H1 (cell line): ENCODE measurements around the gene TTC21A. TPM values are rescaled to one million over a fixed set of nuclear protein-coding genes. Genes with fewer than 3 reads are reported as not detected.
A peak's percentile ranks its signal among the peaks of the same experiment; 100 is the strongest.

ENCODE experiments used
- CTCF ChIA-PET: fragments of 300-600 bp; sonication (Branson Sonifier 250); formaldehyde crosslinking; loops from one replicate; lab custom pipeline; 2021; ENCODE audit not compliant: partially characterized antibody; lab: Charles Lee
- POLR2A ChIA-PET: fragments of 300-600 bp; sonication (Branson Sonifier 250); formaldehyde crosslinking; loops from one replicate; lab custom pipeline; 2021; ENCODE audit warnings: inconsistent platforms; ENCODE audit not compliant: partially characterized antibody; lab: Charles Lee
- DNase-seq, 2 experiments: peaks; one replicate each; pipeline versions ENCODE4 v3.0.0 to v3.0.0-alpha.2; 2010 to 2022; ENCODE audit warnings: low spot score in 2 of 2, low read depth in 1 of 2, mixed read lengths in 1 of 2
- FAIRE-seq: peaks from 2 replicates; lab custom pipeline; 2011; peaks lifted over from hg19 to GRCh38; lab: Jason Lieb, UNC
- H2AFZ ChIP-seq: 2 replicates; pipeline ENCODE4 v1.8.1; 2012; ENCODE audit warnings: low read length, inconsistent platforms
- H2AK5ac ChIP-seq: 2 replicates; pipeline ENCODE4 v1.6.1; 2013; ENCODE audit warnings: low read depth, low read length
- H2BK120ac ChIP-seq: replicated peaks from 2 replicates; pipeline ENCODE3; 2013; ENCODE audit warnings: low read depth, low read length, inconsistent platforms
- H2BK12ac ChIP-seq: 2 replicates; pipeline ENCODE4 v1.6.1; 2013; ENCODE audit warnings: low read depth, low read length
- H2BK15ac ChIP-seq: 2 replicates; pipeline ENCODE4 v1.6.1; 2013; ENCODE audit warnings: low read length
- H2BK20ac ChIP-seq: 2 replicates; pipeline ENCODE4 v1.6.1; 2013; ENCODE audit warnings: low read length
- H2BK5ac ChIP-seq: 2 replicates; pipeline ENCODE4 v1.6.1; 2013; ENCODE audit warnings: low read depth, low read length
- H3K14ac ChIP-seq: 2 replicates; pipeline ENCODE4 v1.6.1; 2013; ENCODE audit warnings: inconsistent platforms; ENCODE audit not compliant: insufficient read length
- H3K18ac ChIP-seq: 2 replicates; pipeline ENCODE4 v1.6.1; 2013; ENCODE audit warnings: low read length; ENCODE audit errors: extremely low read depth
- H3K23ac ChIP-seq: 2 replicates; pipeline ENCODE4 v1.6.1; 2013; ENCODE audit warnings: inconsistent platforms; ENCODE audit not compliant: insufficient read length
- H3K23me2 ChIP-seq: 2 replicates; pipeline ENCODE4 v1.6.1; 2013; ENCODE audit warnings: low read depth, low read length
- H3K27ac ChIP-seq: 2 replicates; pipeline ENCODE4 v1.6.1; 2011; ENCODE audit warnings: low read depth, low read length, inconsistent platforms
- H3K27me3 ChIP-seq, 4 experiments: replicated peaks in 1 of 4; 1 replicate in 1 of 4; 2 replicates in 3 of 4; pipeline versions ENCODE4 v1.6.1 to v1.8.1; 2011 to 2013; ENCODE audit warnings: low read length in 3 of 4, mild to moderate bottlenecking in 3 of 4, inconsistent platforms in 2 of 4, mixed read lengths in 2 of 4, moderate library complexity in 1 of 4; ENCODE audit not compliant: control insufficient read depth in 3 of 4, insufficient read depth in 3 of 4; ENCODE audit errors: extremely low read depth in 1 of 4
- H3K36me3 ChIP-seq, 4 experiments: 2 replicates each; pipeline versions ENCODE4 v1.6.1 to v1.8.1; 2011 to 2013; ENCODE audit warnings: mild to moderate bottlenecking in 4 of 4, low read length in 3 of 4, moderate library complexity in 2 of 4, control low read depth in 1 of 4, inconsistent platforms in 1 of 4; ENCODE audit not compliant: insufficient read depth in 4 of 4, control insufficient read depth in 2 of 4
- H3K4ac ChIP-seq: replicated peaks from 2 replicates; pipeline ENCODE3; 2013; ENCODE audit warnings: low read length, low read depth, mixed read lengths, inconsistent platforms; ENCODE audit not compliant: insufficient read length
- H3K4me1 ChIP-seq, 4 experiments: replicated peaks in 1 of 4; 1 replicate in 1 of 4; 2 replicates in 3 of 4; pipeline versions ENCODE4 v1.6.1 to v1.8.1; 2011 to 2013; ENCODE audit warnings: low read length in 3 of 4, inconsistent platforms in 2 of 4, mixed read lengths in 1 of 4; ENCODE audit not compliant: insufficient read depth in 4 of 4, control insufficient read depth in 3 of 4
- H3K4me2 ChIP-seq, 2 experiments: 2 replicates each; pipeline versions ENCODE4 v1.6.1 to v1.8.1; 2011 to 2013; ENCODE audit warnings: low read depth in 2 of 2, low read length in 2 of 2, control low read depth in 1 of 2, inconsistent platforms in 1 of 2, mild to moderate bottlenecking in 1 of 2; ENCODE audit not compliant: insufficient read depth in 1 of 2
- H3K4me3 ChIP-seq, 4 experiments: fragments of 200-600, 300-600 bp in 1 of 4; sonication (generic), shearing (Covaris generic), sonication (Bioruptor Twin) in 1 of 4; 2 replicates each; pipeline versions ENCODE4 v1.5.1 to v1.8.1; 2011 to 2016; ENCODE audit warnings: low read length in 4 of 4, low read depth in 3 of 4, control low read depth in 2 of 4, inconsistent platforms in 2 of 4, mild to moderate bottlenecking in 2 of 4, mixed read lengths in 1 of 4, moderate library complexity in 1 of 4; ENCODE audit not compliant: insufficient read depth in 2 of 4; ENCODE audit errors: extremely low read depth in 1 of 4
- H3K56ac ChIP-seq: replicated peaks from 2 replicates; pipeline ENCODE3; 2013; ENCODE audit warnings: low read depth, mild to moderate bottlenecking, mixed read lengths, low read length, inconsistent platforms; ENCODE audit not compliant: insufficient read length
- H3K79me1 ChIP-seq: 2 replicates; pipeline ENCODE4 v1.6.1; 2013; ENCODE audit warnings: low read depth, low read length, control low read depth
- H3K79me2 ChIP-seq, 2 experiments: 2 replicates each; pipeline versions ENCODE4 v1.6.1 to v1.8.1; 2012 to 2013; ENCODE audit warnings: low read length in 2 of 2, mild to moderate bottlenecking in 2 of 2, inconsistent platforms in 1 of 2; ENCODE audit not compliant: insufficient read depth in 2 of 2, control insufficient read depth in 1 of 2
- H3K9ac ChIP-seq, 4 experiments: replicated peaks in 1 of 4; 1 replicate in 1 of 4; 2 replicates in 3 of 4; pipeline versions ENCODE4 v1.6.1 to v1.8.1; 2011 to 2013; ENCODE audit warnings: low read depth in 3 of 4, low read length in 3 of 4, control low read depth in 2 of 4, mild to moderate bottlenecking in 2 of 4, moderate library complexity in 2 of 4, inconsistent platforms in 1 of 4; ENCODE audit errors: extremely low read depth in 1 of 4
- H3K9me3 ChIP-seq, 2 experiments: 2 replicates each; pipeline versions ENCODE4 v1.6.1 to v1.8.1; 2012 to 2013; ENCODE audit warnings: mild to moderate bottlenecking in 2 of 2, moderate library complexity in 2 of 2, control low read depth in 1 of 2, inconsistent platforms in 1 of 2, low read depth in 1 of 2, low read length in 1 of 2, mixed read lengths in 1 of 2; ENCODE audit not compliant: insufficient read depth in 2 of 2
- H4K20me1 ChIP-seq, 2 experiments: replicated peaks in 1 of 2; 2 replicates each; pipeline versions ENCODE3 to v1.8.1; 2011 to 2013; ENCODE audit warnings: inconsistent platforms in 2 of 2, low read length in 2 of 2, mild to moderate bottlenecking in 1 of 2; ENCODE audit not compliant: insufficient read depth in 2 of 2, control insufficient read depth in 1 of 2
- H4K5ac ChIP-seq: 2 replicates; pipeline ENCODE4 v1.6.1; 2013; ENCODE audit warnings: low read length, low read depth, mixed read lengths, inconsistent platforms; ENCODE audit not compliant: insufficient read length
- H4K8ac ChIP-seq: 2 replicates; pipeline ENCODE4 v1.8.0; 2013; ENCODE audit warnings: mild to moderate bottlenecking, moderate library complexity, low read length, inconsistent platforms; ENCODE audit not compliant: insufficient read depth; ENCODE audit errors: extremely low read depth
- H4K91ac ChIP-seq: replicated peaks from 2 replicates; pipeline ENCODE3; 2013; ENCODE audit warnings: low read length, mixed read lengths, inconsistent platforms; ENCODE audit not compliant: insufficient read length
- CBX8 ChIP-seq: fragments of 300-800, 300-1000 bp; sonication (generic); IDR thresholded peaks from 2 replicates; pipeline ENCODE4 v1.7.1; 2016; ENCODE audit warnings: low read depth, low read length, borderline replicate concordance
- EP300 ChIP-seq, 2 experiments: IDR thresholded peaks; 1 replicate in 1 of 2; 2 replicates in 1 of 2; pipeline ENCODE4 v1.6.1; 2011 to 2012; ENCODE audit warnings: low read depth in 2 of 2, low read length in 2 of 2, mild to moderate bottlenecking in 2 of 2, borderline replicate concordance in 1 of 2, inconsistent platforms in 1 of 2, moderate library complexity in 1 of 2
- GABPA ChIP-seq: IDR thresholded peaks from 2 replicates; pipeline ENCODE4 v1.6.1; 2011; ENCODE audit warnings: mild to moderate bottlenecking, low read length, moderate library complexity, borderline replicate concordance; ENCODE audit not compliant: insufficient read depth
- RBBP5 ChIP-seq: IDR thresholded peaks from 2 replicates; pipeline ENCODE4 v1.7.1; 2012; ENCODE audit warnings: low read depth, mild to moderate bottlenecking, inconsistent platforms, low read length, moderate library complexity, borderline replicate concordance
- RNF2 ChIP-seq: fragments of 200-900, 300-1000 bp; sonication (generic); IDR thresholded peaks from 2 replicates; pipeline ENCODE4 v1.7.1; 2016; ENCODE audit warnings: borderline replicate concordance, low read depth, mild to moderate bottlenecking, antibody characterized with exemption, low read length; ENCODE audit not compliant: poor library complexity, severe bottlenecking; ENCODE audit errors: missing control alignments
- TAF7 ChIP-seq: optimal IDR thresholded peaks from 2 replicates; pipeline ENCODE3; 2011; ENCODE audit warnings: low read depth, mild to moderate bottlenecking, inconsistent platforms, low read length, moderate library complexity, borderline replicate concordance
- WGBS, 2 experiments: shearing (Covaris generic) in 1 of 2; methylation state at CpG; one replicate each; pipeline versions ENCODE4 v1.1.6 to v1.1.7; 2013 to 2015; ENCODE audit warnings: low lambda C conversion rate in 2 of 2, mixed read lengths in 2 of 2, inconsistent platforms in 1 of 2, low coverage in 1 of 2, missing lambda C conversion rate in 1 of 2; ENCODE audit not compliant: insufficient replicate concordance in 2 of 2, insufficient coverage in 1 of 2, insufficient read length in 1 of 2; ENCODE audit errors: extremely low coverage in 1 of 2, missing lambda C conversion rate in 1 of 2; 5-methylcytosine and 5-hydroxymethylcytosine counted together
- polyA plus RNA-seq, 7 experiments: library from polyadenylated mRNA; depleted of rRNA in 3 of 7; stranded (reverse) in 5 of 7; unstranded in 2 of 7; fragments of >200 nt in 5 of 7; fragments of 200-250 nt in 2 of 7; gene quantifications; 1 replicate in 5 of 7; 2 replicates in 1 of 7; 4 replicates in 1 of 7; pipeline versions ENCODE4 v1.2.1 to v1.2.3, GENCODE V29; 2011 to 2013; ENCODE audit warnings: missing spikeins in 2 of 7, mixed read lengths in 2 of 7
- total RNA-seq: library from RNA; stranded (reverse); fragmentation: NEBNext Ultra II Directional; extraction: Animal tissue kit (Norgen Biotek cat#: 25700); gene quantifications from 2 replicates; pipeline ENCODE4 v1.2.1, GENCODE V29; 2021
- TF ChIP-seq, protein P1 (sequence below): IDR thresholded peaks from 2 replicates; pipeline ENCODE4 v1.6.1; 2012; ENCODE audit warnings: inconsistent platforms
- TF ChIP-seq, protein P2 (sequence below): IDR thresholded peaks from 2 replicates; pipeline ENCODE4 v1.6.1; 2012; ENCODE audit warnings: low read length, inconsistent platforms

The TTC21A gene
- total and polyA plus RNA-seq, 2 of the 8 experiments (the other 6 are each of a cell fraction or from before 2014, with no cell fraction given) = 2.3 to 2.8 TPM

DNA sequence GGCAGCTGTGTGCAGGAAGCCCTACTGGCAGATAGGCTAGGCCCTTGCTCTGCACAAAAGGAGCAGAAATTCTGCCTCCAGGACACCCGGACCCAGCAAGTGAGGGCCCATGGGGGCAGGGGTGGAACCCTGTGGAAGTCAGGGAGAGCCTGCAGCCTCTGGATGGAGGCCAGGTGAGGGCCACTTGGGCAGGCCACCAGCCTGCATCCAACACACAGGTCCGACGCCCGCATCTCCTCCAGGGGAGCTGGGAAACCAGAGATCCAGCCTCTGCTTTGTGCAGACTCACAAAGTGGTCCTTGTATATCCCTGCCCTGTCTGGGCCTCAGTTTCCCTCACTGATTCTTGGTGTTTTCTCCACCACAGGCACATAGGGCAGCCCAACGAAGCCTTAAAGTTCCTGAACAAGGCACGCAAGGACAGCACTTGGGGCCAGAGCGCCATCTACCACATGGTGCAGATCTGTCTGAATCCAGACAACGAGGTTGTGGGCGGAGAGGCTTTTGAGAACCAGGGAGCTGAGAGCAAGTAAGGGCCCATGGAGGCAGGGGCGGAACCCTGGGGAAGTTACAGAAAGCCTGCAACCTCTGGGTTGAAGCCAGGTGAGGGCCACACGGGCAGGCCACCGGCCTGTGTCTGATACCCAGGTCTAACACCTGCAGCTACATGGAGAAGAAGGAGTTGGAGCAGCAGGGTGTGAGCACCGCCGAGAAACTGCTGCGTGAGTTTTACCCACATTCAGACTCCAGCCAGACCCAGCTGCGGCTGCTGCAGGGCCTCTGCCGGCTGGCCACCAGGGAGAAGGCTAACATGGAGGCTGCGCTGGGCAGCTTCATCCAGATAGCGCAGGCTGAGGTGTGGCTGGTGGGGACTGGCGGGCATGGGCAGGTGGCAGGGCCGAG is 29.3 kb downstream of the TTC21A start:
- no peak overlapping the region for H4K91ac ChIP-seq
- H2AFZ ChIP-seq = no peak overlapping the region
- FAIRE-seq (no peak), DNase-seq (no peak)
- H3K79me1 ChIP-seq = no peaks in the 10 kb centered on the region
- no peak overlapping the region for H4K8ac ChIP-seq
- peaks cover 0 to 4% (median 0%) of the 10 kb centered on the region in 4 experiments; a peak in 1 of 8 replicates for H3K36me3 ChIP-seq
- no peak overlapping the region for H3K27ac ChIP-seq
- no peak overlapping the region for H3K56ac ChIP-seq
- H3K79me2 ChIP-seq = no peaks in the 10 kb centered on the region
- H3K4ac ChIP-seq = peak overlapping the region; percentile 25
- no peaks in the 10 kb centered on the region for H3K9me3 ChIP-seq
- H3K27me3 ChIP-seq = no peaks in the 10 kb centered on the region
- no peak overlapping the region for H3K14ac ChIP-seq
- H2BK12ac ChIP-seq = no peak overlapping the region
- H3K18ac ChIP-seq = no peak overlapping the region
- H2BK15ac ChIP-seq = no peak overlapping the region
- no peaks in the 10 kb centered on the region for H3K23me2 ChIP-seq
- no peak overlapping the region for H3K23ac ChIP-seq
- H3K4me1 ChIP-seq = peaks cover 0 to 3% (median 0%) of the 10 kb centered on the region in 4 experiments; a peak in 1 of 7 replicates
- no peak overlapping the region for H3K4me2 ChIP-seq
- 90% methylated on average over 18 of the region's 21 CpGs; no CpG with 5 or more reads in 1 of the 2 experiments for WGBS, 2 experiments
- H4K5ac ChIP-seq = no peak overlapping the region
- no peak overlapping the region for H3K9ac ChIP-seq
- H2AK5ac ChIP-seq = no peak overlapping the region
- ChIA-PET POLR2A (interaction anchor here (0.7 to 3.3 kb wide), 5 partner anchors 10 to 270 kb away, joined by 3 to 13 read pairs (median 4); partner anchors contain the start of gene RPSA), CTCF (interaction anchor here (0.5 to 6.8 kb wide), 9 partner anchors 10 to 155 kb away, joined by 3 to 43 read pairs (median 4); no protein-coding TSS in a partner anchor)
- H2BK5ac ChIP-seq = no peak overlapping the region
- no peak overlapping the region for H2BK20ac ChIP-seq
- peaks cover 0 to 7% of the 10 kb centered on the region in 2 experiments for H4K20me1 ChIP-seq
- H3K4me3 ChIP-seq = no peak overlapping the region
- H2BK120ac ChIP-seq = no peak overlapping the region
- TF ChIP-seq, protein P1, sequence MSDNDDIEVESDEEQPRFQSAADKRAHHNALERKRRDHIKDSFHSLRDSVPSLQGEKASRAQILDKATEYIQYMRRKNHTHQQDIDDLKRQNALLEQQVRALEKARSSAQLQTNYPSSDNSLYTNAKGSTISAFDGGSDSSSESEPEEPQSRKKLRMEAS = no peak
- no peak for TF ChIP-seq GABPA
- TF ChIP-seq EP300 (IDR thresholded peaks at IDR 0.05; ENCODE audit: borderline replicate concordance in 1 of 2, low read depth in 2 of 2, low read length in 2 of 2) = no peak
- TF ChIP-seq TAF7 = no peak
- TF ChIP-seq CBX8 = no peak
- TF ChIP-seq RNF2 = no peak
- no peak for TF ChIP-seq RBBP5
- TF ChIP-seq, protein P2, sequence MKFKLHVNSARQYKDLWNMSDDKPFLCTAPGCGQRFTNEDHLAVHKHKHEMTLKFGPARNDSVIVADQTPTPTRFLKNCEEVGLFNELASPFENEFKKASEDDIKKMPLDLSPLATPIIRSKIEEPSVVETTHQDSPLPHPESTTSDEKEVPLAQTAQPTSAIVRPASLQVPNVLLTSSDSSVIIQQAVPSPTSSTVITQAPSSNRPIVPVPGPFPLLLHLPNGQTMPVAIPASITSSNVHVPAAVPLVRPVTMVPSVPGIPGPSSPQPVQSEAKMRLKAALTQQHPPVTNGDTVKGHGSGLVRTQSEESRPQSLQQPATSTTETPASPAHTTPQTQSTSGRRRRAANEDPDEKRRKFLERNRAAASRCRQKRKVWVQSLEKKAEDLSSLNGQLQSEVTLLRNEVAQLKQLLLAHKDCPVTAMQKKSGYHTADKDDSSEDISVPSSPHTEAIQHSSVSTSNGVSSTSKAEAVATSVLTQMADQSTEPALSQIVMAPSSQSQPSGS = no peak
